ENCODE results near the gene NFX1.
"Not testable (repeated sequence)": the region's sequence is repeated elsewhere in the genome, so short reads cannot be mapped to it uniquely, and the experiment has no call there.

NFX1 gene

GRCh38 chr9:33310748-33311147, 20.4 kb downstream of the NFX1 start:
- DNase-seq (ENCODE audit: low read depth): no peak

- DNase-seq (ENCODE audit: low read depth): no peak
These were observed 21.6 kb downstream of the NFX1 start for GRCh38 chr9:33311953-33312352.

GRCh38 chr9:33315371-33315770, 25.1 kb downstream of the NFX1 start:
- no peak for DNase-seq (ENCODE audit: low read depth)

- DNase-seq (ENCODE audit: low read depth): not testable (repeated sequence)
These were observed 26.8 kb downstream of the NFX1 start for GRCh38 chr9:33317136-33317535.

GRCh38 chr9:33318225-33318624, 27.9 kb downstream of the NFX1 start:
- no peak for DNase-seq (ENCODE audit: low read depth)

- DNase-seq (ENCODE audit: low read depth): no peak
These were observed 28.5 kb downstream of the NFX1 start for GRCh38 chr9:33318781-33319180.

GRCh38 chr9:33320230-33320567, 29.9 kb downstream of the NFX1 start:
- no peak for DNase-seq (ENCODE audit: low read depth)

- no peak for DNase-seq (ENCODE audit: low read depth)
These were observed 30.4 kb downstream of the NFX1 start for GRCh38 chr9:33320568-33321261.

GRCh38 chr9:33329117-33329563, 38.8 kb downstream of the NFX1 start:
- no peak for DNase-seq (ENCODE audit: low read depth)

GRCh38 chr9:33329979-33330378, 39.7 kb downstream of the NFX1 start:
- DNase-seq (ENCODE audit: low read depth): no peak

GRCh38 chr9:33331377-33331891, 41.1 kb downstream of the NFX1 start:
- no peak for DNase-seq (ENCODE audit: low read depth)

GRCh38 chr9:33332011-33332410, 41.7 kb downstream of the NFX1 start:
- no peak for DNase-seq (ENCODE audit: low read depth)

GRCh38 chr9:33332956-33333355, 42.6 kb downstream of the NFX1 start:
- DNase-seq (ENCODE audit: low read depth): not testable (repeated sequence)

- no peak for DNase-seq (ENCODE audit: low read depth)
These were observed 49.9 kb downstream of the NFX1 start for GRCh38 chr9:33340186-33340585.

GRCh38 chr9:33341182-33341581, 50.9 kb downstream of the NFX1 start:
- no peak for DNase-seq (ENCODE audit: low read depth)

- no peak for DNase-seq (ENCODE audit: low read depth)
These were observed 53.8 kb downstream of the NFX1 start for GRCh38 chr9:33344145-33344544.

GRCh38 chr9:33346564-33346963, 56.2 kb downstream of the NFX1 start:
- DNase-seq (ENCODE audit: low read depth): no peak

GRCh38 chr9:33348998-33349397, 58.7 kb downstream of the NFX1 start:
- DNase-seq (ENCODE audit: low read depth): no peak

- no peak for DNase-seq (ENCODE audit: low read depth)
These were observed 59.4 kb downstream of the NFX1 start for GRCh38 chr9:33349743-33350142.

GRCh38 chr9:33350310-33350709, 60.0 kb downstream of the NFX1 start:
- no peak for DNase-seq (ENCODE audit: low read depth)

GRCh38 chr9:33351547-33351946, 61.2 kb downstream of the NFX1 start:
- no peak for DNase-seq (ENCODE audit: low read depth)

- no peak for DNase-seq (ENCODE audit: low read depth)
These were observed 64.4 kb downstream of the NFX1 start for GRCh38 chr9:33354651-33355211.

- no peak for DNase-seq (ENCODE audit: low read depth)
These were observed 65.6 kb downstream of the NFX1 start for GRCh38 chr9:33355933-33356332.

GRCh38 chr9:33358641-33359040, 68.3 kb downstream of the NFX1 start:
- DNase-seq (ENCODE audit: low read depth): not testable (repeated sequence)
